ENCODE results near the gene GSE1.
A peak's percentile ranks its signal among the peaks of the same experiment; 100 is the strongest.

Gene GSE1

DNA sequence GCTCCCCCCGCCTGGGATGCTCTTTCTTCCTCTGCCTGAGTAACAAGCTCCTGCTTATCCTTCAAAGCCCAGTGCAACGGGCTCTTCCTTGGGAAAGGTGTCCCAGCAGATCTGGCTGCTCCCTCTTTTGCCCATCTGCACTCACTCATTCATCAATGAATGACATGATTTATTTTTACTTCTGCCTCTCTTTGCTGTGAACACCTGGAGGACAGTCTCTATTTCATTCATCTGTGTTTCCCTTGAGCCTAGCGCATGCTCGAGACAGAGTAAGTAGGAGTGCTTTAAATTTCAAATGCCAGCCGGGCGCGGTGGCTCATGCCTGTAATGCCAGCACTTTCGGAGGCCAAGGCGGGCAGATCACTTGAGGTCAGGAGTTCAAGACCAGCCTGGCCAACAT, 97.6 kb downstream of the GSE1 start:
- DNase-seq: no peak

DNA sequence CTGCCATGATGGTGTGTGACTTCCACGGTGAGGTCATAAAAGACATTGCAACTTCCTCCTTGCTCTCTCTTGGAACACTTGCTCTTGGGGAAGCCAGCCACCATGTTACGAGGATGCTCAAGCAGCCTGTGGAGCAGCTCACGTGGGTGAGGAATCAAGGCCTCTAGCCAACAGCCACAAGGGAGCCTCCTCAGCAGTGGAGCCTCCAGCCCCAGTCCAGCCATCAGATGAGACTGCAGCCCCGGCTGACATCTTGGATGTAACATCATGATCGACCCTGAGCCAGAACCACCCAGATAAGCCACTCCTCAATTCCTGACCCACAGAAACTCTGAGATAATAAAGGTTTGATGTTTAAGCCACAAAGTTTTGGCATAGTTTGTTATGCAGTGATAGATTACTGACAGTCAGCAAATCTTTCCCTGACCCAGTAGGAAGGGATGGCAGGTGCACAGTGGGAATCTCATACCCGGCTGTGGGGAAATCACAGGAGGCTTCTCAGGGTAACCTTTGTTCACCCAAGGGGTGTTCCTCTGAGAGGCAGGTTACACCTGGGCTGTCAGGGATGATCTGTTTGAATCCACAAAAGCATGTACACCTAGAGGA, 99.0 kb downstream of the GSE1 start:
- no peak for DNase-seq

GRCh38 chr16:85712801-85713200, 99.7 kb downstream of the GSE1 start:
- DNase-seq: no peak

- DNase-seq: peak; percentile 60
Measured at GRCh38 chr16:85715169-85716021, 102.3 kb downstream of the GSE1 start.

- DNase-seq: no peak
Measured at GRCh38 chr16:85716022-85716679, 103.0 kb downstream of the GSE1 start.

- DNase-seq: no peak
Measured at GRCh38 chr16:85716680-85717038, 103.5 kb downstream of the GSE1 start.

DNA sequence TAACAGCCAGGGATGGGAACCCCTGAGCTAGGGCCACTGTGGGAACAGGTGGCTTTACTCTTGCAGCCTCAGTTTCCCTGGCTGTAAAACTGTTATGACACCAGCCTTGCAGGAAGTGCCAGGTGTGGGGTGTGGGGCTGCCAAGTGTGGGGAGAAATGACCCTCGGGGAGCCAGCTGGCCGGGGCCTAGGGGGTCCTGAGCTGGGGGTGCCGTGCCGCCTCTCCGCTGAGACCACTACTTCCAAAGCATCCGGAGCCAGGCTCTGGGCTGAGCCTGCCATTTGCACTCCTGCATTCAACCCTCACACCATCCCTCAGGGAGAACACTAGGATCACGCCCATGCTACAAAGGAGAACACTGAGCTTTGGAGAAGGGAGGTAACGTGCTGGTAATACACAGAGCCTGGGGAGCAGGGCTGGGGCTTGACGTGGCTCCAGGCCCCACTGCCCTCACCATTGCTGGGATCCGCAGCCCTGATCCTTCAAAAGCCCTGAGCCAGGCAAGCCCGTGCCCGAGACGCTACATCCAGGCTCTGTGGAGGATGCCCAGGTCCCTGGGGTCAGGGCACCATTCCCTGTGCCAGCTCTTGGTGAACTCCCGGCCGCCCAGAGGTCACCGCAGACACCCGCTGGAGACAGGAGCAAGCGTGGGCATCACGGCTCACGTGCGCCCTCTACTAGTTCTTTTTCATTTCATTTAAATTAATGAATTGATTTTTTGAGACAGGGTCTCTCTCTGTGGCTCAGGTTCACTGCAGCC, 104.5 kb downstream of the GSE1 start:
- peak; percentile 89 for DNase-seq

- no peak for DNase-seq
Measured at GRCh38 chr16:85718153-85718477, 105.0 kb downstream of the GSE1 start.

- DNase-seq: no peak
Measured at GRCh38 chr16:85718682-85719081, 105.6 kb downstream of the GSE1 start.

DNA sequence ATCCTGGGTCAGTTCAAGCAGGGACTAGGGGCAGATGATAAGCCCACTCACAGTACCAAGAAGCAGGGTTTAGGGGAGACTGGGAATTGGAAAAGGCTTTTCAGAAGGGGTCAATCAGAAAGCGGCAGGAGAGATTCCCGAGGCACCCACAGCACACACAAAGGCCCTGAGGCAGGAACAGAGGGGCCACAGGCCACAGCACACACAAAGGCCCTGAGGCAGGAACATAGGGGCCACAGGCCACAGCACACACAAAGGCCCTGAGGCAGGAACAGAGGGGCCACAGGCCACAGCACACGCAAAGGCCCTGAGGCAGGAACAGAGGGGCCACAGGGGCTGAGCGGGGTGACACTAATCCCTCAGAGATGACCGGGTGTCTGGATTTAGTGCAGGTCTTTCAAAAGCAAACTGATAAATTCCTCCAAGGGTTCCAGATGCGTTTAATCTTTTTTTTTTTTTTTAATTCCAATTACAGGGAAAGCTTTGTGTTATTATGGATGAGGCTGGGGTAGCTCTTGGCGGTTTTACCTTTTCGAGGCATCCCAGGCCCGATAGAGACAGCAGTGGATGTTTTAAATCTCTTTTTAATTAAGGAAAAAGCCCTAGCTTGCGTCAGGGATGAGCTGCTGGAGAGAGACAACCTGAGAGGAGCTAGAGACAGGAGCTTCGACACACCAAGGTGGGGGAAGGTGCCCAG, 106.6 kb downstream of the GSE1 start:
- DNase-seq: no peak

- no peak for DNase-seq
Measured at GRCh38 chr16:85720302-85720637, 107.1 kb downstream of the GSE1 start.

DNA sequence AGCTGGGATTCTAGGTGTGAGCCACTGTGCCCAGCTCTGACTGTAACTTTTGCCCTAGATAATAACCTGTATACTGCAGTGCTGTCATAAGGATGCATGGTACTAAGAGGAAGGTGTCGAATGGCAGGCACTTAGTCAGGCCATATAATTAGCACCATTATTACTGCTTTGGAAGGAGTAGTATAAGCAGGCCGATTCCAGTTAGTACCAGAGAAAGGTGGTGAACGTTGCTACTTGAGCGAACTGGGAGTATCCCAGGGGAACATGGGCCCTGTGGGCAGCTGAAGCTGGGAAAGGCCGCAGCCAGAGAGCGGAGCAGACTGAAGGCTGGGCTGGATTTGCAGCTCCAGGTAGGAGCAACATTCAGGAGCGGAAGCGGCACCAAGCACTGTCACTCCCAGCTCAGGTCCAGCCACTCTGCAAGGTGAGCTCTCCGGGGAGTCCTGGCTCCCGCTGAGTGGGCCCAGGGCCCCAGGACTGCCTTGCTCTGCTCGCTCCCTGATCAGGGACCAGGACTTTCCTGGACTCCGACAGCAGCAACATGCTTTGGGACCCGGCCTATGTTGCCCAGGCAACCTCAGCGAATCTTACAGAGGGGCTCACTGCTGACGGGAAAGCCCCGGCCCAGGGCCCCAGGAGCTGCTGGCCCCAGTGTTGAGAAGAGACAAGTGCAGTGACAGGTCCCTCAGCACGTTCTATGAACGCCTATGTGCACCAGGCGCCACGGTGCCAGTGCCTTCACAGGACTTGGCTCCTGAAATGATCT, 109.2 kb downstream of the GSE1 start:
- DNase-seq: peak; percentile 40

DNA sequence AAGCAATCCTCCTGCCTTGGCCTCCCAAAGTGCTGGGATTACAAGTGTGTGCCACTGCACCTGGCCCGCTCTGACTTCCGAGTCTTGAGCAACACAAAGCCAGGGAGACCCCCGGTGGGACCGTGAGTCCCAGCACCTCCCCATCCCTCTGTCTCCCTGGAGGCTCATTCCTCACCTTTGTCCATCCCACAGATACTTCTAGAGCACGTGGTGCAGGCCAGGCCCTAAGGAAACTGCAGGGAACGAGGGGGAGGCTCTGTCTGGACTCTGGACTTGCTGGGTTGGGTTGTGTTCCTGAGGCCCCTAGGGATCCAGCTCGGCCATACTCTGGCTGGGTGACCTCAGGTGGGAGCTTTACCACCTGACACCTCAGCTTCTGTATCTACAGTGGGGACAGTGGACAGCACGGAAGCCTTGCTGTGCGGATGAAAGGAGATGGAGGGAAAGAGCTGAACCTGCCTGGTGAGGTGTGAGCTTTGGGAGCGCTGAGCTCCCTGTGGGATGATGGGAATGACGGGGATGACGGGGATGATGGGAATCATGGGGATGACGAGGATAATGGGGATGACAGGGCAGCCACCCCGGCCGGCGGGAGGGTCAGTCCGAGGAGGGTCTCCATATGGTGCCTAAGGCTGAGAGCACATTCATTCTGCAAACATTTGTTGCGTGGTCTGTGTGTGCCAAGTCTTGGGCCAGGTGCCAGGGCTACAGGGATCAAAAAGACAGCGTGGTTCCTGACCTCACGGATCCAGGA, 111.2 kb downstream of the GSE1 start:
- no peak for DNase-seq

DNA sequence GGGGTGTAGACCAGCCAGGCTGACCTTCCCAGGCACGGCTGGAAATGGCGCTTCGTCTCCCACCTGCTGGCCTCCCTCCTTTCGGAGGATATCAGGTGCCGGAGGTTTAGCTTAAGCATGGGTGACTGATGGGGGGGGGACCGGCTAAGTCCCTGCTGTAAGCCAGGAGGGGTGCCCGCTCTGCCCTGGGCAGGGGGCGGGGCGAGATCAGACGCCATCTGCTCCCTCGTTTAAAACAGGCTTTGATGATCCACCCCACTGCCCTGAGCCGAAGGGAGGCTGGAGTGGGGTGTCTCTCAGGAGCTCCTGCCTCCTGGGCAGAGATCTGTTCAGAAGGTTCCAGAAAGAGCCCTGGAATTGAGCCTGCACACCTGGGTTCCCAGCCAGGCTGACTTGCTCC, 111.8 kb downstream of the GSE1 start:
- DNase-seq: peak; percentile 34

All from retina (tissue), 1 donor.